Non-pigmented ciliary epithelial cell (primary cell): ENCODE data around the gene COLEC11.
"Not testable (repeated sequence)": the region's sequence is repeated elsewhere in the genome, so short reads cannot be mapped to it uniquely, and the experiment has no call there.

Experiments
- DNase-seq: peaks from one replicate; pipeline ENCODE4 v3.0.0-alpha.2; 2010; ENCODE audit warnings: low read depth

COLEC11 gene

DNA sequence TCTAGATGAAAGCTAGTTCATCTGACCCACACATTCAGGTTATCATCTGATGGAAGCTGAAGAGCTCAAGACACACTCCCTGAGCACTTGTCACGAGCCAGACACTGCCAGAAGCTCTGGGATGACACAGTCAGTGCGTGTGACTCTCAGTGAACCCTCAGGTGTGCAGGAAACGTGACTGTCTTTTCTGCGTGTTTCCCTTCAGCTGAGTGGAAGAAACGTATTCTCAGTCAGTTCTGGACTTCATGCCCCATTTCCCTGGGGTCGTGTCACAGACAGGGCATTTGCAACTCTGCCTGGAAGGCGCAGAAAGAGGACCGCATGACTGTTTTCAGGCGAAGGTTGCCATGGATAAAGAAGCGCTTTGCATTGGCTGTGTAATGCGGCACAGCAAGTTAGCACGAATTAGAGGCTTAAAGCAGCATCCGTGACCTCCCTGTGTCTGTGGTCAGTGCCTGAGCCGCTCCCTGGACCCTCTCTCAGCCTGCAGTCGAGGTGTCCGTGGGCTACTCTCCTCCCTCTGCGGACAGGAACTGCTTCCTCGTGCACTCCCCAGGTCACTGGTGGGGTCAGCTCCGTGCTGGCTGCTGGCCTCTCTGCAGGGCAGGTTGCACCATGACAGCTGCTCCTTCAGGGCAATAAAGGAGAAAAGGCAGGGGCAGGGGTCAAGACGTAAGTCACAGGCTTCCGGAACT, 59.8 kb downstream of the COLEC11 start:
- no peak for DNase-seq

DNA sequence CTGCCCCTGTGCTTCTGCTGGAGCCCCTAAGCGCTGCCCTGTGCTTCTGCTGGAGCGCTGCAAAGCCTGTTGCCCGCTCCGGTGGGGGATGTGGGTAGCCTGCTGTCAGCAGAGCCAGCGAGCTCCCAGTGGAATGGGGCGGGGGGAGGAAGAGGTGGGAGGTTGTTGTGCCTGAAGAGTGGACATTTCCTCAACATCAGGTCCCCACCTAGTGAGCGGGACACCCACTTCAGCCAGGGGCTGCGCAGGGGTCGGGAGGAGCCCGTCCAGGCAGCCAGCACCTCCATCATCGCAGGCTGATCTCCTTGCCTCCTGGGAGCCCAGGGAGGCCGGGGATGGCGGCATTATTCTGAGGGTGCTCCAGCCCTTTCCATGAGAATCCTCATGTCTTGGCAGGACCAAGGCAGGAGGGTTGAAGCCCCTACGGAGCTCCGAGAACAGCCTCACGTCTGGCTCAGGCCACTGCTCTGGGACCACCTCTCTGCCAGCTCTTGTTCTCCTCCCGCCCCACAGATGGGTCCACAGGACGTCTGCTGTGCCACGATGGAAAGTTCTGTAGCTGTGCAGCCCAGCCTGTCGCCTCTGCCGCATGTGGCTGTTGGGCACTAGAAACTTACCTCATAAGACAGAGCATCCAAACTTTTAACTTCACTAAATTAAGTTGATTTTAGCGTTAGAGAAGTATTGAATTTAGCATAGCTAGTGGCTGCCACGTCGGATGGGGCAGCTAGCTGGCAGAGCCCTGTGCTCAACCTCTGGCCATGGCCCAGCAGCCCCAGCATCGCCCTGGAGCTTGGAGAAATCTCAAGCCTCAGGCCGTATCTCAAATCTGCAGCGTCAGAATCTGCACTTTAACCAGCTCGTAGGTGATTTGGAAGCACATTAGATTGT, 61.2 kb downstream of the COLEC11 start:
- DNase-seq: no peak

DNA sequence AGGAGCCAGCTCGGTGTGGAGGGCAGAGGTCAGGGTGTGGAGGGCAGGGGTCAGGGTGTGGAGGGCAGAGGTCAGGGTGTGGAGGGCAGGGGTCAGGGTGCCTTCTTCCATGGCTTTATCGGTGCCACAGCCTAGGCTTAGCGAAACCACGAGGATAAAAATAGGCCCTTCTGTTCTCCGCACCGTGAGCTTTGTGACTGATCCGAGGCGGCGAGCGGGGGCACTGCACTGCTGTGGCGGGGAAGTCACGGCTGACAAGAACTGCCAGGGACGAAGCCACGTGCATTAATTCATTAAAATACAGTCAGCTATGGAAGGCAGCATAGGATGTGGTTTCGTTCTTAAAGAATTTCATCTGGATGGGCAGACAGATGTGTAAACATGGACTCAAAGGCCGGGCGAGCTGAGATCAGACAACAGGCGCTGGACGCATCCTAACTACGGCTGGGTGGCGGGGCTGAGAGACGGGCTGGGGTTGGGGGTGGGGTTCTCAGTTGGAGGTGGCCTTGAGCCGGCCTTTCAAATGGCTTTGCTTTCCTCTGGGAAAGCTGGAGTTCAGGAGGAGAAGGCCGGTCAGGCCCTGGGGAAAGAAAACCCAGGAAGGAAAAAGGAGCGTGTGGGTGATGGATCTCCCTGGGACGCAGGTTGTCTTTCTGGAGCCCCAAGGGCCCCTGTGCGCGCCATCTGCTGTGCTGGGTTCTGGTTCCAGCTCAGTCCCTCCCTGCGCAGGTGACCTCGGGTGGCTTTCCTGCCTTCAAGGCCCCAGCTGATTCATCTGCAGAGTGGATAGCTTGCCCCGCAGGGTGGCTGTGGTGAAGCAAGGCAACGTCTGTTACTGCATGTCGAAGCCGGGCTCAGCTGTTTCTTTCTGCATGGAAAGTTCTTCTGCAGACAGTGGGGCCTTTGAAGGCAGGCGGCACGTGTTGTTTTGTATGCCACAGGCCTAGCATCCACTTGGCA, 62.1 kb downstream of the COLEC11 start:
- no peak for DNase-seq

DNA sequence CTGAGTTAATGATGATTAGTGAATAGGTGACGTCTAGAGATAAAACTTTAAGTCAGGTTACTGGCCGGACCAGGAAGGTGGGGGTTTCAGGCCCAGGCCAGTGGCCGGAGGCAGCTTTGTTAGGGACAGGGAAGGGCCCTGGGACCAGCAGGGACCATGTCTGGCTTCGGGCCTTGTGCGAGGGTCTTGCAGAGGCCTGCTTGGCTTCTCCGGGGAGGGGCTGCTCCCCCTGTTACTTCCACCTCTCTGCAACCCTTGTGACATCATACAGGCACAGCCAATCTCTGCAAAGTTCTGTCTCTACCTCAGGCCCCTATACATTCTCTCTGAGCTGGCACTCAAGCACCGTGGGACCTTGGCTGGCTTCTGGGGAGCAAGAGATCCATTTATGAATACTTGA, 63.0 kb downstream of the COLEC11 start, which contains the start of gene ALLC:
ALLC (plus strand) TSS at position 320 of the 400 bp plus-strand sequence. CDS start 12,958 bp downstream, outside the sequence.
- no peak for DNase-seq

DNA sequence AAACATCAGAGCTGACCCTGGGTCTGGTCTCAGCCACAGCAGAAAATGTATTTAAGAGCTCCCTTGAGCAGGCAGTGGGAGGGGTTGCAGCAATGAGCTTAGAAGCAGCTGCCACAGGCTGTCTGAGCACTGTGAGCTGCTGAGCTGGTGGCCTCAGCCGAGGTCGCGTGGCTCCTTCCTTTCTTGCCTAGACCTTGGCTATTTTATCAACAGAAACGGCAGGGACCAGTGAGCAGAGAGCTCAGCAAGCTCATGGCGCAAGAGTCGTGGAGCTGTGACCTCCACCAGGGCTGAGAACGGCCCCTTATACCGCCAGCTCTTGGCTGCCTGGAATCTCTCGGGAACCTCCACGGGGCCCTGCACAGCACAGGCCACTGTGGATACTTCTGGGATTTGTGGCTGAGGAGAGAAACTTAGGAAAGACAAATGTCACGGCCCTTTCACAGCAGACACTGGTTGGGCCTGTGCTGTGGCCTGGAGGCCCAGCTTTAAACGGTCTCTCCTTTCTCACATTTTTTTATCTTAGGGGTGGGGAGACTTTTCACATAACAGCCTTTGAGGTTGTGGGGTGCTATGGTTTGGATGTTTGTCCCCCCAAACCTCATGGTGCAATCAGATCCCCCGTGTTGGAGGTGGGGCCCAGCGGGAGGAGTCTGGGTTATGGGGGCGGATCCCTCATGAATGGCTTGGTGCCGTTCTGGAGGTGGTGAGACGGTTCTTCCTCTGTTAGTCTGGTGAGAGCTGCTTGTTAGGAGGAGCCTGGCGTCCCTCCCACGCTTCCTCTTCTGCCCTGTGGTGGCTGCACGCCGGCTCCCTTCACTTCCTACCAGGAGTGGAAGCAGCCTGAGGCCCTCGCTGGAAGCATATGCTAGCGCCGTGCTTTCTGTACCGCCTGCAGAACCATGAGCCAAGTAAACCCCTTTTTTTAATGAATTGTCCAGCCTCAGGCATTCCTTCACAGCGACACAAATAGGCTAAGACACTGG, 64.8 kb downstream of the COLEC11 start:
- DNase-seq: no peak

DNA sequence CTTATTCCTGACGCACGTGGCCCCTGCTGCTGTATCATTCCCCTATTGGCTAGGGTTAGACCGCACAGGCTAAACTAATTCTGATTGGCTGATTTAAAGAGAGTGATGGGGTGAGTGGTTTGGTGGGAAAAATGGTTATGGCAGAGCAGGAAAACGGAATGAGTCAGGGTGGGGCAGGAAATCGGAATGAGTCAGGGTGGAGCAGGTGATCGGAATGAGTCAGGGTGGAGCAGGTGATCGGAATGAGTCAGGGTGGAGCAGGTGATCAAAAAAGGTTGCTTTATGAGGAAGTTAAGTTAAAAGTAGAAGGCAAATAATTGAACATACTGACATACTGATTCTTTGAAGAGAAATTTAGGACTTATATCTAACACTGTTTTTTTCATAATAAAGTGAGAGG, 65.7 kb downstream of the COLEC11 start:
- DNase-seq: not testable (repeated sequence)

DNA sequence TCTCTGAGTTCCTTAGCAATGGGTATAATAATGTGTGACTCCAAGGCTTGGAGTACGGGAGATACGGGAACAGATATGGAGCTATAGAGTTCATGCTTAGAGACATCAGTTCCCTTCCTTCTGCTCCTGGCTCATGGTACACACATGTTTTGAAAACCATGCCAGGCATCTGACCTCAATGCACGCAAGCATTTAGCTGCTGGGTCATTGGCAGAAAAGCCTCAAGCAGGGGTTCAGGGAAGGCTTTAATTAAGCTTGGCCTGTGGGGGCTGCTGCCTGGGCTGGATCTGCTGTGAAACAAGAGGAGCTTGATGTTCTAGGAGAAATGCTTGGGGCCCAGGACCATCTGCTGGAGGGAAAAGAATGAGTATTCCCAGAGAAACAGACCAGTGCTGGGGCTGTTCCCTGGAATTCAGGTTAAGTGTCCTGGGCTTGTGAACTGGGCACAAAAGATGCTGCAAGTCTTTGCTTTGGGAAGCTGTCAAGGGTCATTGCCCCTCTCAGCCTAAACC, 66.3 kb downstream of the COLEC11 start:
- no peak for DNase-seq

DNA sequence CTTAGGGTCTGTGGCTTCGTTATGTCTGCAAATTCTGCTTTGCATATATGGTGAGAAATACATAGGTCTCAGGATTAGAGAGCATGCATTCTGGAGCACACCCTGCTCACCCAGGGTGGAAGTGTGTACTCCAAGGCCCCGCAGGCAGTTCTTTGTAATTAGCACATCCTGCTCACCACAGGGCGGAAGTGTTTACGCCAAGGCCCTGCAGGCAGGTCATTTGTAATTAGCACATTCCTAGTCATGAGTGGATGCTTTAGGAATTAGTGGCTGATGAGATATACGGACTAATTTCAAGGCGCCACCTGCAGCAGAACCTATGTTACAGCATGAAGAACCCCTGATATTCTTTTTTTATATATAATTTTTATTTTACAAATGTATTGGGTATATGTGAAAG, 67.3 kb downstream of the COLEC11 start:
- no peak for DNase-seq

DNA sequence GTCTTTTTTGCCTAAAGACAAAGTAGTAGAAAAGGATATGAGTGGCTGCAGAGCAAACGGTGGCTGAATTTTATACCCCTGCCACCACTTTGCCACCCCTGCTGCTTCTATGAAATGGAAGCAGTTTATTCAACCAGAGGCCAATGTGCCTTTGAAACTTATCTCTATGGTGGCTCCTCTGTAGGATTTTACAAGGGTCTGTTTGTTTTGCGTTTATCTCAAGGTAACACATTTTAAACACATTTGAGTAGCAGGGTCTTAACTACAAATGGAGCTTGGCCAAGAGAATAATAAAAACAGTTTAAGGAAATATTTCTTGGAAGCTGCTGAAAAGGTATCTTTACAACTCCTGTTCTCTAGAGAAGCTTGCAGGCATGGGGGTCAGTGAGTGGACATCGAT, 69.2 kb downstream of the COLEC11 start:
- no peak for DNase-seq

DNA sequence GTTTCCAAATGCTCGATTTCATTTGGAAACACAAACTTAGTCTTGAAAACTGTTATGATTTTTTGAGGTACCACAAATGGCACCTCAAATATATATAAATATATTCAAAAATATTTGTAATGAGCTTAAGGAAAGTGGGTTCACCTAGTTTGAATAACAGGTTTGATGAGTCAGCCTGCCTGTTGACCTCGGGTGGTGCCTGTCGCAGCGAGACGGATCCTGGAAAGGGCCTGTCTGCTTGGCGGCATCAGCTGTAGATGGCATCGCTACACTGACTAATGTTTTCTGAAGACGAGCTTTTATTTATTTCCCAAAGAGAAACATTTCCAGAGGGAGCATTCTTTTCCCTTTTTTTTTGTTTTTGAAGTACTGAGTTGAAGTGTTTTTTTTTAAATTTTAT, 70.0 kb downstream of the COLEC11 start:
- no peak for DNase-seq

DNA sequence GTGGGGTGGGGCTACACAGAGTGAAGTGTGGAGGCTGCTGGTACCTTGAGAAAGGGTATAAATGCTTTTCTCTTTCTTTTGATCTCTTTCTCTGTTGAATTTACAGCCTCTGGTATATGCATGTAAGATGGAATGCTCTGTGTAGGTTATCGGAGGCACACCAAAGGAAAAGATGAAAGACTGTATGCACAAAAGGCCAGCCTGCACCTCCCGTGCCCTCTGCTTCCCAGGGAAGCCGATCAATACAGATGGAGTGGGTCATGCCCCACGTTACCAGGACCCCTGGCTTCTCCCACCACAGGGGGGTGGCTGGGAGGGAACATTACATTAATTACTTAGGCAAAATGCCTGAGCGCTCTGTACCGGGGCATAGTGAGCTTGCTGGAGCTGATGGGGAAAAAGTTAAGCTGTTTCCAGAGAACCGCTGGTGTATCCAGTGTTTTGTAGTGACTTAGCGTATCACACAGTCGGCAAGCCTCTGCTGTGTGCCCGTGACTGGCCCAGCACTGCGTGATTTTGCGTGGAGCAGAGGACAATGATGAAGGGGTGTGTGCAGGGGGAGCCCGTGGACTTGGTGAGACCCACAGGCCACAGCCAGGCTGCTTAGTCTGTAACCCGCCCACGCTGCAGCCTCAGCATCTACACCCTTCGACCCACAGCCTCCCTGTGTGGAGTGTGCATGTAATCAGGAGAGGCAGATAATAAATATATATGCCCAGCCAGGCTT, 71.1 kb downstream of the COLEC11 start:
- DNase-seq: no peak

DNA sequence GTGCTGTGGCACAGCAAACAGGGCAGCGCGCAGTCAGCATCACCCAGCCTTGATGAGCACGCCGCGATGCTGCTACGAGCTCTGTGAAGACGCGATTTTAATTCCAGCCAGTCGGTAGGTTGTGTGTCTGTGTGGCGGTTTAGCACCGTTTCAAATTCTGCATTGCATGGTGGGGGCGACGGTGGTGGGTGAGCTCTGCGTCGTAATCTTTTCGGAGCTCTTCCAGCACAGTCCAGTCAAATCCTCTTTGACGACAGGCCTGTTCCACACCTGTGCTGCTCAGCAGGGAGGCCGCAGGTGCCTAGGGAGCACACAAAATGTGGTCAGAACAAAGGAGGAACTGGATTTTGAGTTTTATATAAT, 71.7 kb downstream of the COLEC11 start:
- DNase-seq: no peak

DNA sequence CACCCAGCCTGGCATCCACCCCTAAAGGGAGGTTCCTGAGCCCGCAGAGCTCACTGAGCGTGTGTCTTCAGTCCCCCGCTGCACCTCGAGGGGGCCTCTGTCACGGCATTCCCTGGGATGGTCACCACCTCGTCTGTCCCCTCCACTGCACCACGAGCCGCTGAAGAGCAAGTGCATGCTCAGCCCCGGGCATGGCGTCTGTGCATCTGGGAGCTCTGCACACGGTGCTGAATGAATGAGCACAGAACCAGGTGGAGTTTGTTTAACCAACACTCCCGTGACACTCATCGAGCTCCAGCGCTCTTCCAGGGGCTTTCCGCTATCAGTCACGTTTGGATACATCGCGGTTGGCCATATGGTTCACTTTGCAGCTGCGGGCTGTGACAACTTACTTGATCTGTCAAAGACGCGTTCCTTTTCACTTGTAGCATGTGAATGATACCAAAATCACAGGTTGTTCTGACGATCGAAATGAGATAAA, 72.3 kb downstream of the COLEC11 start:
- no peak for DNase-seq

DNA sequence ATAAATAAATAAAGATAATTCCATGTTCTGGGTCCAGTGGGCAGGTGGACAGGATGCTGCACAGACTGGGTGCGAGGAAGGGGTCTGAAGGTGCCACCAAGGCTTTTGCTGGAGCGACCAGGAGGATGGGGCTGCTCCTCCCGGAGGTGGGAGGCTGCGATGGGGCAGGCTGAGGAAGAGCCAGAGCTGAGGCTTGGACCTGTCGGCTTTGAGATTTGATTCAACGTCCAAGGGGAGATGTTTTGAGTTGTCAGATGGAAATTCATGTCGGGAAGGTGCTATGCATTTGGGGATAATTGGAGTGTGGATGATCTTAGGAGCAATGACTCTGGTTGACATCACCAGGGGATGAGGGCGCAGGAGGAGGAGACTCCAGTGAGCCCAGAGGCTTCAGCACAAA, 74.7 kb downstream of the COLEC11 start:
- DNase-seq: no peak

DNA sequence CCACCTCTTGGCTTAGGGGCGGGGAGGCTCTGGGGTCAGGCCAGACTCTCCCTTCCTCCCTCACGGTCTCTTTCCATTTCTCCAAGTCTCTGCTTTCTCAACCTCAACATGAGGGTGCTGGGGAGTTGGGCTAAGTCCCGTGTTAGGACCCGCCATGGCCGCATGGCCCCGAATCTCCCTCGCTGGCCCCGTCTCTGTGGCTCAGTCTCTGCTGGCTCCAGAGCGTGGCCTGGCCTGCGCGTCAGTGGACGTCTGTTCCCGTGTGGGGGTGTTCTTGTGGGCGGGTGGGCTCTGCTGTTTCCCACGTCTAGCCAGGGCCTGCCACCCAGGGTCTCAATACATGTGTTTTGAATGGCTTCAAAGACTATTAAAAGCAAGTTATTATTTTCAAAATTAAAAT, 75.5 kb downstream of the COLEC11 start:
- no peak for DNase-seq

DNA sequence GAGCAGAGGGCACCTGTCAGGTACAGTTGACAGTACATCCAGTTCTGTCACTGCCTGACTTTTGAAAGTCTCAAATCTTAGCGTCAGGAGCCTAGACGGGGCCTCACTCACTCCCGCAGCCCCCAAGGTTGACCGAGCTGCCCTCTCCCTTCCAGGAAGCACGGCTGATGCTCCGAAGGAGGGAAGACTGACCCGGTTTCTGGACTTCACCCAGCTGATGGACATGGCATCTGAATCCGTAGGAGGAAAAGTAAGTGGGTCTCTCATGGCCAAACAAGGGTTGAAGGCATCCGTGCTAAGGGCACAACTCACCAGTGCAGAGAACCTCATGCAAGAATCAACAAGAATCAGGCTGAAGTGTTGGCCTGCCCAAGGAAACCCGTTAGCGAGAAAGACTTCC, 76.0 kb downstream of the COLEC11 start:
- DNase-seq: no peak

DNA sequence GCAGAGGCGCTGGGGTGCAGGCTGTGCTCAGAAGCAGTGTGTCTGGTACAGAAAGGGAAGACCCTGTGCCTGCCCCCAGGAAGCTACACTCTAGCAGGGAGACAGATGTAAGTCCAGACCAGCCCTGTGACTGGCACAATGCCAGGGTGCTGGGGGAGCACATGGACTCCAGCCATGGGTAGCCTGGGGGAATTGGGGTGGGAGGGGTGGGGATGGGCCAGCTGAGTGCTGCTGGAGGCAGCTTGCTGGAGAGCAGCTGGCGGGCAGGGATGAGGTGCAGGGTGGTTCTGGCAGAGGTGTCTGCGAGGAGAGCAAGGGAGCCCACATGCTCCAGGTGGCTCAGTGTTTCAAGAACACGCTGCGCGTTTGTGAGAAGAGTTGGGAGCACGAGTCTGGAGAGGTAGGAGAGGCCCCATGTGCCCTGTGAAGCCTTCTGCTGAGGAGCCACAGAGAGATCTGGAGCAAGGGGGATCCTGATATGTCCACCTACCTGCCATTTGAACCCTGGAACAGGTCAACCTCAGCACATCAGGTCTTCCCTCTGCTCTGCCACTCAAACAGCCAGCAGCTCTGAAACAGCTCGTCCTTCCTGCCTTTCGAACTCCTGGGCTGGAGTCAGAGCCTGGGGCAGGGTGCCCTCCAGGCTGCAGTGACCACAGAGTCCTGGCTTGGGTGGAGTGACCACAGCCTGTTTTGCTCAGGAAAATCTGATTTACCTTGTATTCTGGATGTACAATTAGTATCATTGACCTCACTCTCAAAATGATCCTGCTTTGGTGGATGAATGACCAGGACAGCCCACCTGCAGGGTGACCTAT, 78.2 kb downstream of the COLEC11 start:
- no peak for DNase-seq

DNA sequence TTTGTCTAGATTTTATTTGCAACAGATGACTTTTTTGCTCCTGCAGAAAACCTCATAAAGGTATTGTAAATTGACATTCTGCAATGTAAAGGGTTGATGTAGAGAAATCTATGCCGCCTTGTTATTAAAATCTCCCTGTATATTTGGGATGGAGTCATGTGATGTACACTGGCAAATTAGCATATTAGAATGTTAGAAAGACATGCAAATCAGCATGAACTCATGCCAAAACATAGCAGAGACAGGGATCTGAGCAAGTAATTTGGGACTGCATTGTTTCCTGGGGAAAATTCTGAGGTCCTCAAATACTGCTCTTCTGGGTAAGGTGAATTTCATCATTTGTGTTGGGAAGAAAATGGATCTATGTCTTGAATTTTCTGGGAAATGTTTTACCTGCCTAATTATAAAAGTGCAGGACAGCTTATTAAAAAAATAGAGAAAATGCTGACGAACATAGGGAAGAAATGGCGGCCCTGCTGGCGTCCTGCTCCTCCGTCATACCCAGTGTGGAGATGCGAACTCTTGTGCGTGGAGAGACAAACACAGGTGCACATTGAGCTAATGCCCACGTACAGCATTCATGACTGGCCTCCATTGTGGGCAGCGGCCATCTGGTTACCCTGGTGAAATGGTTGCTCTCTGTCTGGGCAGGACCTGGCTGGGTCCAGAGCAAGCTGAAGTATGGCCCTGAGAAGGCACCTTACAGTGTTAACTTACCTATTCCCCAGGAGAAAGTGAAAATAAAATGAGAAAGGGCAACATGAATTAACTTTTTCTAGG, 79.3 kb downstream of the COLEC11 start:
- no peak for DNase-seq
